Breast epithelium (tissue), 4 donors: Measurements from ENCODE around the gene ARF3. TPM values are rescaled to one million over a fixed set of nuclear protein-coding genes. Genes with fewer than 3 reads are reported as not detected.
"Not testable (repeated sequence)": the region's sequence is repeated elsewhere in the genome, so short reads cannot be mapped to it uniquely, and the experiment has no call there.

Experiments used
- DNase-seq, 2 donors: peaks; one replicate each; pipeline ENCODE4 v3.0.0-alpha.2; 2019; ENCODE audit warnings: low spot score in 2 of 2
- H3K27ac ChIP-seq, 2 donors: fragments of 200-600 bp; sonication (generic) in 1 of 2; one replicate each; pipeline ENCODE4 v1.5.1; 2016 to 2019; ENCODE audit warnings: mild to moderate bottlenecking in 1 of 2
- H3K27me3 ChIP-seq, 2 donors: fragments of 200-600 bp; sonication (generic) in 1 of 2; one replicate each; pipeline versions ENCODE4 v1.5.1 to v1.6.0; 2017 to 2019; ENCODE audit warnings: control low read depth in 1 of 2, mild to moderate bottlenecking in 1 of 2
- H3K36me3 ChIP-seq: fragments of 200-600 bp; one replicate; pipeline ENCODE4 v1.5.1; 2019
- H3K4me1 ChIP-seq, 2 donors: fragments of 200-600 bp; sonication (generic); one replicate each; pipeline ENCODE4 v1.5.1; 2016 to 2019; ENCODE audit warnings: control low read depth in 1 of 2
- H3K4me3 ChIP-seq, 3 donors: fragments of 200-600 bp; sonication (generic); 1 replicate in 2 of 3; 2 replicates in 1 of 3; pipeline ENCODE4 v1.5.1; 2016 to 2019; ENCODE audit warnings: mild to moderate bottlenecking in 3 of 3, moderate library complexity in 2 of 3
- H3K9me3 ChIP-seq, 2 donors: fragments of 200-600 bp; sonication (generic) in 1 of 2; one replicate each; pipeline ENCODE4 v1.5.1; 2016 to 2019; ENCODE audit warnings: control low read depth in 1 of 2
- POLR2A ChIP-seq: fragments of 450-650 bp; IDR thresholded peaks from one replicate; pipeline ENCODE4 v1.6.1; 2016; ENCODE audit warnings: antibody characterized with exemption, mild to moderate bottlenecking, moderate library complexity
- POLR2AphosphoS5 ChIP-seq, 3 donors: sonication (generic); formaldehyde crosslinking; IDR thresholded peaks; one replicate each; pipeline ENCODE4 v1.6.1; 2017; ENCODE audit warnings: antibody characterized with exemption in 3 of 3
- intact Hi-C: fragments of 100-400 bp; cut with DNase I; formaldehyde crosslinking; loops from one replicate; pipeline ENCODE4 v1.15.1; 2023; ENCODE audit warnings: low total_unique reads
- total RNA-seq, 3 donors: library from RNA; depleted of rRNA; stranded (reverse); fragments of >200 nt; gene quantifications; one replicate each; pipeline ENCODE4 v1.1.0, GENCODE V29; 2016
- TF ChIP-seq, protein P1 (sequence below), 3 donors: fragments of 450-650 bp; IDR thresholded peaks; one replicate each; pipeline ENCODE4 v1.5.1; 2016 to 2017; ENCODE audit warnings: antibody characterized with exemption in 3 of 3, mild to moderate bottlenecking in 3 of 3, moderate library complexity in 3 of 3

Gene ARF3
- total RNA-seq, 3 donors from 2014 or later, result 65.2 to 86.2 (median 75.2) TPM

DNA sequence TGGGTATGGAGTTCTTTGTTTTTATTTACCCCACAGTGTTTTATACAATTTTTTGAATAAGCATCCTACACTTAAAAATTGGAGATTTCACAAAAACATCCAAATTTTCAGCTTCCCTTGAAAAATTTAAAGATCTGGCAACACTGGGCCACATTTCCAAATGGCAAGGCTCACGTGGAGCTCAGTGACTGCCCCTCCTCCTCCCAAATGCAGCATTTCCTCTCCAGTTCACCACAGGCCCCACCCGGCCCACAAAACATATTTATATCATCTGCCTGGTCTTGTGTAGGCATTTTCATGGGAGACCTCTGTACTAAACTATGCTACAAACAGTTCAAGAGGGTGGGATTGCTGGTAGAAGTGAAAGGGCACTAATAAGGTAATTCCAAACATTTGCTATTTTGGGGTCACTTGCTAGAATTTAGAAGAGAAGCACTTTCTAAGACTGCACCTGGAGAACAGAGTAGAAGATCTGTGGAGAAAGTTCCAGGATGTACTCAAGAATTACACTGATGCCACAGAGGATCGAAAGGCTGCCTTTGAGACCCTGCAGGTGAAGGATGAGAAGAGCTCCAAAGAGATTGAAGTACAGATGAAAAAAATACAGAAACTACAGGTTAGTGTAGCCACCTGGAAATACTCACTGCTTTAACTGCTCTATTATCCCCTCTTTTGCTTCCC is 39.3 kb downstream of the ARF3 start:
- H3K4me1 ChIP-seq, result no peaks in the 10 kb centered on the region
- no peaks in the 10 kb centered on the region for H3K9me3 ChIP-seq
- H3K27me3 ChIP-seq, result no peaks in the 10 kb centered on the region
- H3K27ac ChIP-seq, result no peak overlapping the region
- H3K4me3 ChIP-seq, result no peak overlapping the region
- DNase-seq, result no peak
- intact Hi-C loops, result no loop called here
- no peak for TF ChIP-seq POLR2A
- TF ChIP-seq, protein P1, sequence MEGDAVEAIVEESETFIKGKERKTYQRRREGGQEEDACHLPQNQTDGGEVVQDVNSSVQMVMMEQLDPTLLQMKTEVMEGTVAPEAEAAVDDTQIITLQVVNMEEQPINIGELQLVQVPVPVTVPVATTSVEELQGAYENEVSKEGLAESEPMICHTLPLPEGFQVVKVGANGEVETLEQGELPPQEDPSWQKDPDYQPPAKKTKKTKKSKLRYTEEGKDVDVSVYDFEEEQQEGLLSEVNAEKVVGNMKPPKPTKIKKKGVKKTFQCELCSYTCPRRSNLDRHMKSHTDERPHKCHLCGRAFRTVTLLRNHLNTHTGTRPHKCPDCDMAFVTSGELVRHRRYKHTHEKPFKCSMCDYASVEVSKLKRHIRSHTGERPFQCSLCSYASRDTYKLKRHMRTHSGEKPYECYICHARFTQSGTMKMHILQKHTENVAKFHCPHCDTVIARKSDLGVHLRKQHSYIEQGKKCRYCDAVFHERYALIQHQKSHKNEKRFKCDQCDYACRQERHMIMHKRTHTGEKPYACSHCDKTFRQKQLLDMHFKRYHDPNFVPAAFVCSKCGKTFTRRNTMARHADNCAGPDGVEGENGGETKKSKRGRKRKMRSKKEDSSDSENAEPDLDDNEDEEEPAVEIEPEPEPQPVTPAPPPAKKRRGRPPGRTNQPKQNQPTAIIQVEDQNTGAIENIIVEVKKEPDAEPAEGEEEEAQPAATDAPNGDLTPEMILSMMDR (IDR thresholded peaks at IDR 0.05), result no peak
- no peak for TF ChIP-seq POLR2AphosphoS5 (IDR thresholded peaks at IDR 0.05)
- H3K36me3 ChIP-seq, result no peaks in the 10 kb centered on the region

DNA sequence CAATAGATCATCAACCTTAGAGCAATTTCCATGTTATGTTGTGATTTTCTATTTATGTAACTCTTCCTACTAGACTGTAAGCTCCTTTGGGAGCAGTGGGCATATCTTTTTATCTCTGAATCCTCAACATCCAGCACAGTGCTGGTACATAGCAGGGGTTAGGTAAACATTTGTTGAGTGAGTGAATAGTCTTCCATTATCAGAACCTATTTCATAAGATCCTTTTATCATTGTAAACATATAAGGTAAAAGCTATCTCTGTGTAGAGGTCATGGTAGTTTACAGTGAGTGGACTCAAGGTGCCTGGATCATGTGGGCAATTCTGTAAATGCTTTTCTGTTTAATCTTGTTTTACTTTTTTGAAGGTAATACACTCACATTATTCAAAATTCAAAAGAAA is 47.1 kb downstream of the ARF3 start:
- Histone ChIP-seq H3K36me3 (no peaks in the 10 kb centered on the region), H3K9me3 (no peaks in the 10 kb centered on the region), H3K4me3 (no peak overlapping the region), H3K4me1 (no peaks in the 10 kb centered on the region), H3K27ac (no peak overlapping the region), H3K27me3 (no peaks in the 10 kb centered on the region)
- DNase-seq, result no peak
- intact Hi-C loops, result no loop called here
- TF ChIP-seq POLR2A (no peak), POLR2AphosphoS5 (IDR thresholded peaks at IDR 0.05) (no peak)
- TF ChIP-seq, protein P1 (IDR thresholded peaks at IDR 0.05), result no peak

DNA sequence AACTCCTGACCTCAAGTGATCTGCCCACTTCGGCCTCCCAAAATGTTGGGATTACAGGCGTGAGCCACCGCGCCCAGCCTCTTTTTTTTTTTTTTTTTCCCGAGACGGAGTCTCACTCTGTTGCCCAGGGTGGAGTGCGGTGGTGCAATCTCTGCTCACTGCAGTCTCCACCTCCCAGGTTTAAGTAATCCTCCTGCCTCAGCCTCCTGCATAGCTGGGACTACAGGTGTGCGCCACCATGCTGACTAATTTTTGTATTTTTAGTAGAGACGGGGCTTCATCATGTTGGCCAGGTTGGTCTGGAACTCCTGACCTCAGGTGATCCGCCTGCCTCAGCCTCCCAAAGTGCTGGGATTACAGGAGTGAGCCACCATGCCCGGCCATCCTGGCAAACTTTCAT is 47.6 kb downstream of the ARF3 start:
- intact Hi-C loops, H3K27me3 ChIP-seq, H3K4me1 ChIP-seq: not testable (repeated sequence)

DNA sequence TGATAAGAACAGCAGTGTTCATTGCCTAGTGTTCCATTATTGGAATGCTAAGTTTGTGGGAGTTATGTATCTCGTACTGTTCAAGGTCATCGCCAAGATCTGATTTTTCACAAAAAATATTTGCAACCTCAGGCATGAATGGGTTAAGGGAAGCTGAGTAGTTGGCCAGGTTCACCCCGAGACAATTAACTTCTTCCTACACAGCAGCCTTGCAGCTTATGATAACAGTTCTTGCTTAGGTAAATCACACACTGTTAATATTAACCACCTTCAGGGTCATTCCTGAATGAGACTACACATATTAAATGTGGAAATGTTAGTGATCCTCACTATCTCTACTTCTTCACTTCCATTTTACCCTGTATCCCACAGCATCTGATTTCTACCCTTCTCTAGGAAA is 50.0 kb downstream of the ARF3 start:
- Histone ChIP-seq H3K4me1 (no peaks in the 10 kb centered on the region), H3K9me3 (no peaks in the 10 kb centered on the region), H3K36me3 (no peaks in the 10 kb centered on the region), H3K27ac (no peak overlapping the region), H3K27me3 (no peaks in the 10 kb centered on the region), H3K4me3 (no peak overlapping the region)
- DNase-seq, result no peak
- TF ChIP-seq, protein P1 (IDR thresholded peaks at IDR 0.05), result no peak
- TF ChIP-seq POLR2A (no peak), POLR2AphosphoS5 (IDR thresholded peaks at IDR 0.05) (no peak)
- intact Hi-C loops, result no loop called here

More for the DNA sequence above, 47.6 kb downstream of the ARF3 start:
- H3K4me3 ChIP-seq, H3K9me3 ChIP-seq, H3K36me3 ChIP-seq, H3K27ac ChIP-seq, DNase-seq: not testable (repeated sequence)

DNA sequence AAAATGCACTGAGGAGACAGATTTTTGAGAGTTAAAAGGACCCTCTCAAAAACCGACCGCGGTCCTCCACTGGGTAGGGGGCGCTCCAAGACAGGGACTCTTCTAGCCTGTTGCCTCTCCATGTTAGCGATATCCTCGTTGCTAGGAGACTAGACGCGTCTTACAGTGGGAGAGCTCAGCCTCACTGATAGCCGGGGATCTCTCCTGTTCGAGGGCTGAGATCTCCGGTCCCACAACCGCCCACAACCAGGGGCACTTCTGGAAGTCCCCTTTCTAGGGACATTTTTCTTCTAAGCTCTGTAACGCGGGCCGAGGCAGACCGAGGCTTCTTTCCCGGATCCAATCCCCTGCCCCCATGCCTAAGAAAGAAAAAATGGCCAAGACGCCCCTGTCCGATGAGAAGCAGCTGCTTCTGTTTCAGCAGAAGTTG is 53.3 kb downstream of the ARF3 start:
- no peak for TF ChIP-seq POLR2AphosphoS5 (IDR thresholded peaks at IDR 0.05)
- TF ChIP-seq, protein P1 (IDR thresholded peaks at IDR 0.05), result peak in 2 of 3 donors; percentile 23 to 31
- DNase-seq, result peak; percentile 60 to 65
- Histone ChIP-seq H3K9me3 (no peaks in the 10 kb centered on the region), H3K27me3 (no peaks in the 10 kb centered on the region), H3K4me3 (peak overlapping the region; percentile 37 to 62 (median 50)), H3K27ac (no peak overlapping the region), H3K4me1 (no peaks in the 10 kb centered on the region), H3K36me3 (no peaks in the 10 kb centered on the region)
- intact Hi-C loops, result no loop called here
